Progenitor cell of endocrine pancreas (in vitro differentiated cells): ENCODE data around the gene DPP7. TPM values are rescaled to one million over a fixed set of nuclear protein-coding genes. Genes with fewer than 3 reads are reported as not detected.

Experiments used
- DNase-seq: peaks from one replicate; pipeline ENCODE4 v3.0.0; 2021; ENCODE audit warnings: low spot score; ENCODE audit not compliant: unreplicated experiment
- H3K27ac Mint-ChIP-seq: 2 replicates; pipeline ENCODE4 v1.8.0; 2021; ENCODE audit warnings: mild to moderate bottlenecking, moderate library complexity, mixed read lengths
- H3K27me3 Mint-ChIP-seq: 2 replicates; pipeline ENCODE4 v1.8.0; 2021; ENCODE audit warnings: mixed read lengths
- H3K36me3 Mint-ChIP-seq: 2 replicates; pipeline ENCODE4 v1.8.0; 2022; ENCODE audit warnings: mixed read lengths; ENCODE audit not compliant: insufficient read depth
- H3K4me1 Mint-ChIP-seq: 2 replicates; pipeline ENCODE4 v1.8.0; 2021; ENCODE audit warnings: low read depth, mixed read lengths
- H3K4me3 Mint-ChIP-seq: 2 replicates; pipeline ENCODE4 v1.8.0; 2021; ENCODE audit warnings: low read depth, mild to moderate bottlenecking, moderate library complexity, mixed read lengths
- H3K9me3 Mint-ChIP-seq: 2 replicates; pipeline ENCODE4 v1.8.0; 2021; ENCODE audit warnings: low read depth, mixed read lengths
- CTCF ChIP-seq: fragments of 200-600 bp; sonication (generic); IDR thresholded peaks from one replicate; pipeline ENCODE4 v1.5.0; 2021; ENCODE audit warnings: antibody characterized with exemption, mild to moderate bottlenecking; ENCODE audit not compliant: unreplicated experiment
- total RNA-seq: library from RNA; stranded (reverse); gene quantifications from 2 replicates; pipeline ENCODE4 v1.2.1, GENCODE V29; 2021

DPP7 gene
- total RNA-seq, 1 donor from 2014 or later: 39.2 TPM

GRCh38 chr9:137145731-137146526, 31.4 kb upstream of the DPP7 start:
- Mint-ChIP-seq H3K27ac (no peak overlapping the region), H3K4me1 (no peaks in the 10 kb centered on the region), H3K27me3 (peaks cover 55% of the 10 kb centered on the region), H3K36me3 (no peaks in the 10 kb centered on the region), H3K9me3 (no peaks in the 10 kb centered on the region), H3K4me3 (no peak overlapping the region)
- no peak for DNase-seq
- no peak for TF ChIP-seq CTCF

DNA sequence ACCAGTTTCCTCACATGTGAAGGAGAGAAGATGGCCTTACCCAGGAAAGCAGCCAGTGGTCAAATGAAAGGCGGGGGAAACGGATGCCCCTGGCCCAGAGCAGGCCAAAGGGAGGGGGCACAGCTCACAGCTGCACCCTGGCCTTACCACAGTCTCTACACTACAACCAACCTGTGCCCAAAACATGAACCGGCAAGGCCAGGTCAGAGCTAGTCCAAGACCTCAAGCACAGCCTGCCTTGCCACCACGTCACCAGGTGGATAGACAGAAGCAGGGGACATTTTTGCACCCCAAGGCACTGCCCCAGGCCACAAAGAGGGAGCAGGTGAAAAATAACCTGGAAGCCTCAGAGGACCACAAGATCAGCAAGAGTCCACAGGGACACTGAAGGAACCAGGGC, 28.9 kb upstream of the DPP7 start:
- no peak overlapping the region for H3K4me3 Mint-ChIP-seq
- no peak for TF ChIP-seq CTCF
- DNase-seq: no peak
- no peak overlapping the region for H3K27ac Mint-ChIP-seq
- no peaks in the 10 kb centered on the region for H3K4me1 Mint-ChIP-seq
- no peaks in the 10 kb centered on the region for H3K9me3 Mint-ChIP-seq
- H3K27me3 Mint-ChIP-seq: peaks cover 61% of the 10 kb centered on the region
- H3K36me3 Mint-ChIP-seq: no peaks in the 10 kb centered on the region

- H3K27ac Mint-ChIP-seq: no peak overlapping the region
- no peak for DNase-seq
Measured at GRCh38 chr9:137141976-137142936, 27.7 kb upstream of the DPP7 start.

GRCh38 chr9:137141050-137141810, 26.7 kb upstream of the DPP7 start:
- Mint-ChIP-seq H3K27me3 (peaks cover 68% of the 10 kb centered on the region), H3K4me1 (no peaks in the 10 kb centered on the region), H3K4me3 (no peak overlapping the region), H3K9me3 (no peaks in the 10 kb centered on the region), H3K27ac (no peak overlapping the region), H3K36me3 (no peaks in the 10 kb centered on the region)
- TF ChIP-seq CTCF: no peak
- no peak for DNase-seq

More at GRCh38 chr9:137141976-137142936, 27.7 kb upstream of the DPP7 start:
- H3K4me1 Mint-ChIP-seq: no peaks in the 10 kb centered on the region
- TF ChIP-seq CTCF: no peak
- no peaks in the 10 kb centered on the region for H3K36me3 Mint-ChIP-seq
- H3K4me3 Mint-ChIP-seq: no peak overlapping the region
- no peaks in the 10 kb centered on the region for H3K9me3 Mint-ChIP-seq
- peaks cover 66% of the 10 kb centered on the region for H3K27me3 Mint-ChIP-seq
